ENCODE measurements around the gene COL9A3. TPM values are rescaled to one million over a fixed set of nuclear protein-coding genes. Genes with fewer than 3 reads are reported as not detected.

The COL9A3 gene
- total RNA-seq, 1 donor from 2014 or later: 1.1 TPM

- Histone ChIP-seq H3K27me3 (no peaks in the 10 kb centered on the region), H3K4me3 (no peak overlapping the region), H3K4me1 (peaks cover 23% of the 10 kb centered on the region), H3K9me3 (no peaks in the 10 kb centered on the region), H3K27ac (no peak overlapping the region), H3K36me3 (peaks cover 59% of the 10 kb centered on the region)
- peak; percentile 84 for DNase-seq
- intact Hi-C loops (cut with DNase I): loop anchor here (10.0 kb wide), 1 partner anchor 134 kb away; no protein-coding TSS in a partner anchor
- peak; percentile 95 for TF ChIP-seq CTCF (IDR thresholded peaks at IDR 0.05)
- peak; percentile 60 for ATAC-seq
Measured at GRCh38 chr20:62808211-62808865, 8.5 kb upstream of the COL9A3 start.

- Histone ChIP-seq H3K27me3 (peaks cover 5% of the 10 kb centered on the region), H3K4me1 (peaks cover 23% of the 10 kb centered on the region), H3K27ac (no peak overlapping the region), H3K9me3 (no peaks in the 10 kb centered on the region), H3K4me3 (no peak overlapping the region), H3K36me3 (peaks cover 59% of the 10 kb centered on the region)
- TF ChIP-seq CTCF (IDR thresholded peaks at IDR 0.05): no peak
- DNase-seq: no peak
- ATAC-seq: no peak
- intact Hi-C loops (cut with DNase I): loop anchor here (10.0 kb wide), 1 partner anchor 135 kb away; no protein-coding TSS in a partner anchor
Measured at GRCh38 chr20:62809530-62810428, 7.1 kb upstream of the COL9A3 start.

GRCh38 chr20:62811320-62811719 is 5.5 kb upstream of the COL9A3 start:
- Histone ChIP-seq H3K27ac (no peak overlapping the region), H3K4me1 (peaks cover 27% of the 10 kb centered on the region), H3K36me3 (peaks cover 59% of the 10 kb centered on the region), H3K9me3 (no peaks in the 10 kb centered on the region), H3K27me3 (peaks cover 20% of the 10 kb centered on the region), H3K4me3 (no peak overlapping the region)
- TF ChIP-seq CTCF (IDR thresholded peaks at IDR 0.05): no peak
- no peak for DNase-seq
- ATAC-seq: no peak
- intact Hi-C loops (cut with DNase I): no loop called here

GRCh38 chr20:62811720-62812119 is 5.1 kb upstream of the COL9A3 start:
- intact Hi-C loops (cut with DNase I): no loop called here
- DNase-seq: no peak
- Histone ChIP-seq H3K36me3 (peaks cover 59% of the 10 kb centered on the region), H3K27me3 (peaks cover 24% of the 10 kb centered on the region), H3K9me3 (no peaks in the 10 kb centered on the region), H3K4me1 (peaks cover 26% of the 10 kb centered on the region), H3K4me3 (no peak overlapping the region), H3K27ac (no peak overlapping the region)
- no peak for TF ChIP-seq CTCF (IDR thresholded peaks at IDR 0.05)
- no peak for ATAC-seq

- Histone ChIP-seq H3K27me3 (peaks cover 29% of the 10 kb centered on the region), H3K4me1 (peaks cover 21% of the 10 kb centered on the region), H3K9me3 (no peaks in the 10 kb centered on the region), H3K36me3 (peaks cover 56% of the 10 kb centered on the region), H3K4me3 (no peak overlapping the region), H3K27ac (no peak overlapping the region)
- intact Hi-C loops (cut with DNase I): no loop called here
- DNase-seq (no peak), ATAC-seq (peak; percentile 4)
- TF ChIP-seq CTCF (IDR thresholded peaks at IDR 0.05): no peak
Measured at GRCh38 chr20:62812181-62812906, 4.5 kb upstream of the COL9A3 start.
